Ishikawa (cell line): ENCODE data around the gene MELTF.

Source experiments
- FOXM1 ChIP-seq: IDR thresholded peaks from 2 replicates; pipeline ENCODE4 v1.6.1; 2012; ENCODE audit warnings: low read depth, borderline replicate concordance
- REST ChIP-seq: IDR thresholded peaks from 2 replicates; pipeline ENCODE4 v1.6.1; 2012; ENCODE audit warnings: low read depth, mild to moderate bottlenecking
- TAF1 ChIP-seq: IDR thresholded peaks from 2 replicates; pipeline ENCODE4 v1.6.1; 2012; ENCODE audit warnings: low read depth, mild to moderate bottlenecking
- TCF12 ChIP-seq: IDR thresholded peaks from 2 replicates; pipeline ENCODE4 v1.6.1; 2012; ENCODE audit warnings: low read depth

GRCh38 chr3:197030379-197031314, 1.0 kb upstream of the MELTF start:
- TF ChIP-seq TAF1 (no peak), REST (no peak), FOXM1 (no peak), TCF12 (no peak)
